ENCODE measurements around the gene HDAC8.

HDAC8 gene

DNA sequence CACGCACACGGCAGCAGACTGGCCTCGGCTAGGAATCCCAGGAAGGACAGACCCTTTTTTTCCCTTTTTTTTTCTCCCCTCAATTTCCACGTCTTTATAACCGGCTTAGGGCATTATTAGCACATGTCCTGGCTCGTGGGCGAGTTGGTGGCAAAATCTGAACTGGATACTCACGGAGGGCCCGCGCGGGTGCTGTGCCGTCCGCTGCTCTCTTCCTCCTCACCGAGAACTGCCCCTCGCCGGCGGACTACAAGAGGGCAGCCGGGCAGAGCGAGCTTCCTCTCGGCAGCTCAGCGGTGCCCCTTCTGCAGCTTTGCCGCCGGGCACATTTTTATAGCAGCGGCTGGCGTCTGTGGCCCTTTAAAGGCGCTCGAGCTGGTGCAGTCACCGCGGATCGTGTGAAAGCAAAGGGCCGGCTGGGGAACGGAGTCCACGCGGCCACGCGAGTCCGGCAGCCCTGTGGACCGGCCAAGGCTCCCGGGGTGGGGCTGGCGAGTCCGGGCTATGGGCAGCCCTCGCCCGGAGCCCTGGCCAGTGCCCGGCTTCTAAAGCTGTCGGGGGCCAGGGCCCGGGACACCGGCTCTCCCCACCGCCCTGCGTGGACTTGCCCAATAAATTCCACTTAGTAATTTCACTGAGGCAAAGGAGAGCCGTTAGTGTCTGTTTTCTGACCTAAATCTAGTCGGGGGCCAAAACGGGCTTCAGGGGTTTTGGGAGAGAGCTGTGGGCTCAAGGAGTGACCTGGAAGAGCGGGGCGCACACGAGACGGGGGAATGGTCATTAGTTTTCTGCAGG is 265.6 kb downstream of the HDAC8 start:
- no peak for TF ChIP-seq CTCF (IDR thresholded peaks at IDR 0.05; ENCODE audit: low read depth, low read length)
- H3K4me3 ChIP-seq (replicated peaks in 1 of 2; ENCODE audit: low read depth in 2 of 2, low read length in 2 of 2) = peak overlapping the region; percentile 47 to 56
- DNase-seq (ENCODE audit: low read depth in 2 of 2) = peak; percentile 63 to 71

- no peak for TF ChIP-seq CTCF (IDR thresholded peaks at IDR 0.05; ENCODE audit: low read depth, low read length)
- H3K4me3 ChIP-seq (replicated peaks in 1 of 2; ENCODE audit: low read depth in 2 of 2, low read length in 2 of 2) = peak overlapping the region; percentile 47 to 56
Observed at GRCh38 chrX:72306085-72306801, 266.4 kb downstream of the HDAC8 start.

DNA sequence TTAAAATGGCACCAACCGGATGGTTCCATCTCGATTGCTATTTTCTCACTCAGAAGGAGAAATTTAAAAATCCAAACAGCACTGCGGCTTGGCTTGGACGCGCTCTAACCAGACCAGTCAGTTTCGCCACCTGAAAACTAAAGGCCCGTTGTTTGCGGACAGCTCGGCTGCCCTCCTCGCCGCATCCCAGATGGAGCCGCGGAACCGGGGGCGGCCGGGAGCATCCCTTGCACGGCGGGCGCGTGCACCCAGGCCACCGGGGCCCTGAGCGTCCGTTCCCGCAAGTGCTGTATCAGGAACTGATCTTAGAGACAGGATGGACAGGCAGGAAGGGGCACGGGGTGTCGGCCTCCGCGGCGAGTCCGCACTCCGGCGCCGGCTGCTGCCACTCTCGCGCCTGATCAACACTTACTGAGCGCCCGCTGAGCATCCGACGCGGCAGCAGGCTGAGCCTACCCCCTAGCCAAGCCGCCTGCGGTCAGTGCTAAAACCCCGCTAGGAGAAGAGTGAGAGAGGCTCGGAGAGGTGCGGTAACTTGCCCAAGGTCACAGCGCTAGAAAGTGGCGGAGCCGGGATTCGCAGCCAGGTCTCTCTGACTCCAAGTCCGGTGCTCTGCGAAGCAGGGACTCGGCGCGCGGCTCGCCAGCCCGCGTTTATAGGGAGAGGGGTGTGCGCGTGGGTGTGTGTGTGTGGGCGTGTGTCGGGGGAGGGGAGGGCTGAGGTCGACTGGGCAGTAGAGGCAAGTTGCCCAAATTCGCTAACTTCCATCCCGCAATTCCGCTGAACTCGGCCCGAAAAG is 267.2 kb downstream of the HDAC8 start, which contains the start of gene CITED1:
Gene CITED1 (minus strand): TSS at position 629 of the 799 bp plus-strand sequence. CDS start 3,045 bp downstream, outside the sequence.
- peak within 1 kb of the TSS; percentile 47 to 56 for H3K4me3 ChIP-seq (replicated peaks in 1 of 2; ENCODE audit: low read depth in 2 of 2, low read length in 2 of 2)
- no peak for TF ChIP-seq CTCF (IDR thresholded peaks at IDR 0.05; ENCODE audit: low read depth, low read length)
- DNase-seq (ENCODE audit: low read depth in 2 of 2) = no peak

More at GRCh38 chrX:72306085-72306801, 266.4 kb downstream of the HDAC8 start:
- no peak for DNase-seq (ENCODE audit: low read depth in 2 of 2)

- DNase-seq (ENCODE audit: low read depth in 2 of 2) = no peak
- TF ChIP-seq CTCF (IDR thresholded peaks at IDR 0.05; ENCODE audit: low read depth, low read length) = no peak
- no peak overlapping the region for H3K4me3 ChIP-seq (replicated peaks in 1 of 2; ENCODE audit: low read depth in 2 of 2, low read length in 2 of 2)
Observed at GRCh38 chrX:72304877-72305276, 267.8 kb downstream of the HDAC8 start.

DNA sequence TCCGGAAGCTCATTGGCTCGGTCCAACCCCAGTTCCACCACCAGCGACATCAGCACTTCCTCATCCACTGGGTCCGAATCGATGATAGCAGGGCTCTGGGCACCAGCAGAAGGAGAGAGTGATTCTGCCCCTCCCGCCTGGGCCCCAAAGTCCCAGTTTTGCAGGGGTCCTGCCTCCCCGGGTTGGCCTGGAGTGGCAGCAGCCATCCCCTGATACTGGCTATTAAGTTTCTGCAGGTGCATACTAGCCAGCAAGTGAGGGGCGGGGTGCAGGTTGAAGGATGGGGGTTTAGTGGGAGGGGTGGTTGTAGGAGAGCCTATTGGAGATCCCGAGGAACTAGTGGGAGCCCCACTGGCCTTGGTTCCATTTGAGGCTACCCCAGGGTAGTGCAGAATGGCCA is 270.9 kb downstream of the HDAC8 start:
- H3K4me3 ChIP-seq (replicated peaks in 1 of 2; ENCODE audit: low read depth in 2 of 2, low read length in 2 of 2) = no peak overlapping the region
- no peak for DNase-seq (ENCODE audit: low read depth in 2 of 2)
- no peak for TF ChIP-seq CTCF (IDR thresholded peaks at IDR 0.05; ENCODE audit: low read depth, low read length)

- no peak for DNase-seq (ENCODE audit: low read depth in 2 of 2)
- TF ChIP-seq CTCF (IDR thresholded peaks at IDR 0.05; ENCODE audit: low read depth, low read length) = no peak
- H3K4me3 ChIP-seq (replicated peaks in 1 of 2; ENCODE audit: low read depth in 2 of 2, low read length in 2 of 2) = no peak overlapping the region
Observed at GRCh38 chrX:72299891-72300630, 272.6 kb downstream of the HDAC8 start.

All from cardiac fibroblast (primary cell).